ENCODE results near the gene DIAPH1.

The DIAPH1 gene

GRCh38 chr5:141514330-141515133 lies 104.3 kb downstream of the DIAPH1 start:
- in situ Hi-C loops (cut with HindIII; ENCODE audit: low pct_ligation_motif_present, low pct_unique_long_range_greater_than_20kb, low sequenced_read_pairs): no loop called here
- peak; percentile 3 for DNase-seq

- peak; percentile 62 for DNase-seq
- in situ Hi-C loops (cut with HindIII; ENCODE audit: low pct_ligation_motif_present, low pct_unique_long_range_greater_than_20kb, low sequenced_read_pairs): no loop called here
Observed at GRCh38 chr5:141513627-141514329, 105.0 kb downstream of the DIAPH1 start.

- peak; percentile 25 for DNase-seq
- in situ Hi-C loops (cut with HindIII; ENCODE audit: low pct_ligation_motif_present, low pct_unique_long_range_greater_than_20kb, low sequenced_read_pairs): no loop called here
Observed at GRCh38 chr5:141512911-141513626, 105.7 kb downstream of the DIAPH1 start.

GRCh38 chr5:141512390-141512910 lies 106.3 kb downstream of the DIAPH1 start:
- in situ Hi-C loops (cut with HindIII; ENCODE audit: low pct_ligation_motif_present, low pct_unique_long_range_greater_than_20kb, low sequenced_read_pairs): no loop called here
- DNase-seq: peak; percentile 79

- no peak for DNase-seq
- in situ Hi-C loops (cut with HindIII; ENCODE audit: low pct_ligation_motif_present, low pct_unique_long_range_greater_than_20kb, low sequenced_read_pairs): no loop called here
Observed at GRCh38 chr5:141511771-141512325, 107.0 kb downstream of the DIAPH1 start.

- in situ Hi-C loops (cut with HindIII; ENCODE audit: low pct_ligation_motif_present, low pct_unique_long_range_greater_than_20kb, low sequenced_read_pairs): no loop called here
- no peak for DNase-seq
Observed at GRCh38 chr5:141510850-141511601, 107.8 kb downstream of the DIAPH1 start.

GRCh38 chr5:141510160-141510559 lies 108.6 kb downstream of the DIAPH1 start:
- in situ Hi-C loops (cut with HindIII; ENCODE audit: low pct_ligation_motif_present, low pct_unique_long_range_greater_than_20kb, low sequenced_read_pairs): no loop called here
- DNase-seq: no peak

GRCh38 chr5:141508798-141509611 lies 109.8 kb downstream of the DIAPH1 start:
- in situ Hi-C loops (cut with HindIII; ENCODE audit: low pct_ligation_motif_present, low pct_unique_long_range_greater_than_20kb, low sequenced_read_pairs): no loop called here
- DNase-seq: peak; percentile 81

- peak; percentile 15 for DNase-seq
- in situ Hi-C loops (cut with HindIII; ENCODE audit: low pct_ligation_motif_present, low pct_unique_long_range_greater_than_20kb, low sequenced_read_pairs): no loop called here
Observed at GRCh38 chr5:141508440-141508797, 110.4 kb downstream of the DIAPH1 start.

- DNase-seq: no peak
- in situ Hi-C loops (cut with HindIII; ENCODE audit: low pct_ligation_motif_present, low pct_unique_long_range_greater_than_20kb, low sequenced_read_pairs): no loop called here
Observed at GRCh38 chr5:141507387-141508091, 111.3 kb downstream of the DIAPH1 start.

GRCh38 chr5:141506381-141507155 lies 112.2 kb downstream of the DIAPH1 start:
- DNase-seq: no peak
- in situ Hi-C loops (cut with HindIII; ENCODE audit: low pct_ligation_motif_present, low pct_unique_long_range_greater_than_20kb, low sequenced_read_pairs): no loop called here

- no peak for DNase-seq
- in situ Hi-C loops (cut with HindIII; ENCODE audit: low pct_ligation_motif_present, low pct_unique_long_range_greater_than_20kb, low sequenced_read_pairs): no loop called here
Observed at GRCh38 chr5:141504216-141504615, 114.6 kb downstream of the DIAPH1 start.

- DNase-seq: no peak
- in situ Hi-C loops (cut with HindIII; ENCODE audit: low pct_ligation_motif_present, low pct_unique_long_range_greater_than_20kb, low sequenced_read_pairs): no loop called here
Observed at GRCh38 chr5:141503681-141504080, 115.1 kb downstream of the DIAPH1 start.

- in situ Hi-C loops (cut with HindIII; ENCODE audit: low pct_ligation_motif_present, low pct_unique_long_range_greater_than_20kb, low sequenced_read_pairs): no loop called here
Observed at GRCh38 chr5:141501761-141502160, 117.0 kb downstream of the DIAPH1 start.

GRCh38 chr5:141496038-141496437 lies 122.8 kb downstream of the DIAPH1 start:
- no peak for DNase-seq
- in situ Hi-C loops (cut with HindIII; ENCODE audit: low pct_ligation_motif_present, low pct_unique_long_range_greater_than_20kb, low sequenced_read_pairs): no loop called here

More at GRCh38 chr5:141501761-141502160, 117.0 kb downstream of the DIAPH1 start:
- no peak for DNase-seq

GRCh38 chr5:141495453-141495811 lies 123.4 kb downstream of the DIAPH1 start:
- in situ Hi-C loops (cut with HindIII; ENCODE audit: low pct_ligation_motif_present, low pct_unique_long_range_greater_than_20kb, low sequenced_read_pairs): no loop called here

More at GRCh38 chr5:141495453-141495811, 123.4 kb downstream of the DIAPH1 start:
- no peak for DNase-seq
